Heart right ventricle (tissue), 16 donors: Measurements from ENCODE around the gene OSGEPL1. TPM values are rescaled to one million over a fixed set of nuclear protein-coding genes. Genes with fewer than 3 reads are reported as not detected.
A peak's percentile ranks its signal among the peaks of the same experiment; 100 is the strongest.

Experiments used
- ATAC-seq, 8 donors: fragments of 200-7000 bp; cut with Tn5 transposase; one replicate each; pipeline ENCODE4 v1.9.1; 2020; ENCODE audit warnings: mild to moderate bottlenecking in 8 of 8, moderate library complexity in 8 of 8, moderate number of reproducible peaks in 1 of 8
- DNase-seq, 2 donors: peaks; one replicate each; pipeline ENCODE4 v3.0.0-alpha.2; 2020
- H3K27ac ChIP-seq, 10 donors: fragments of 200-600 bp; sonication (generic) in 2 of 10; one replicate each; pipeline versions ENCODE4 v1.5.0 to v1.8.0; 2020 to 2022; ENCODE audit warnings: mild to moderate bottlenecking in 3 of 10
- H3K27me3 ChIP-seq, 7 donors: fragments of 200-600 bp; one replicate each; pipeline ENCODE4 v1.8.0; 2021 to 2022; ENCODE audit warnings: mild to moderate bottlenecking in 2 of 7
- H3K36me3 ChIP-seq, 9 donors: fragments of 200-600 bp; sonication (generic) in 1 of 9; one replicate each; pipeline versions ENCODE4 v1.5.0 to v1.8.0; 2020 to 2022; ENCODE audit warnings: mild to moderate bottlenecking in 2 of 9
- H3K4me1 ChIP-seq, 9 donors: fragments of 200-600 bp; sonication (generic) in 1 of 9; one replicate each; pipeline versions ENCODE4 v1.5.0 to v1.8.0; 2020 to 2022; ENCODE audit warnings: mild to moderate bottlenecking in 4 of 9
- H3K4me3 ChIP-seq, 10 donors: fragments of 200-600 bp; sonication (generic) in 2 of 10; one replicate each; pipeline versions ENCODE4 v1.5.0 to v1.8.0; 2020 to 2022; ENCODE audit warnings: mild to moderate bottlenecking in 7 of 10, moderate library complexity in 2 of 10
- H3K9me3 ChIP-seq, 11 donors: fragments of 200-600 bp in 10 of 11; sonication (generic) in 2 of 11; one replicate each; pipeline versions ENCODE4 v1.5.0 to v1.8.0; 2013 to 2022; ENCODE audit warnings: mild to moderate bottlenecking in 2 of 11, control low read depth in 1 of 11, moderate library complexity in 1 of 11
- WGBS, 2 donors: extraction: QIAGEN DNeasy Blood & Tissue Kit; methylation state at CpG; one replicate each; pipeline ENCODE4 v1.1.7; 2013; ENCODE audit warnings: inconsistent platforms in 1 of 2; 5-methylcytosine and 5-hydroxymethylcytosine counted together
- intact Hi-C, 10 donors: fragments of 100-400 bp; cut with DNase I; formaldehyde crosslinking; loops; one replicate each; pipeline versions ENCODE4 v1.11.1 to v1.14.2; 2022
- polyA plus RNA-seq, 2 donors: library from polyadenylated mRNA; stranded (reverse); fragments of 200-250 nt; gene quantifications; one replicate each; pipeline ENCODE4 v1.2.3, GENCODE V29; 2013
- total RNA-seq, 10 donors: library from RNA; stranded (reverse); fragmentation: NEBNext Ultra II Directional in 3 of 10; extraction: Animal tissue kit (Norgen Biotek cat#: 25700) in 3 of 10; gene quantifications; one replicate each; pipeline versions ENCODE4 v1.2.1 to v1.2.4, GENCODE V29; 2021 to 2023
- TF ChIP-seq, protein P1 (sequence below), 9 donors: fragments of 200-600 bp; sonication (generic) in 2 of 9; IDR thresholded peaks; one replicate each; pipeline versions ENCODE4 v1.5.0 to v1.8.0; 2021 to 2022; ENCODE audit warnings: antibody characterized with exemption in 9 of 9, mild to moderate bottlenecking in 5 of 9, moderate library complexity in 1 of 9
- donor health status: Arrhythmogenic right ventricular cardiomyopathy.
- donor health status: ischemic (EF 13 %, LVEDD 7.1; RV severe dilation, severe dysfunction).
- donor health status: healthy with polysubstance abuse.
- donor health status: DM: no; HTN: yes; CAD: no.
- donor health status: DM: no; HTN: no; CAD: no.
- donor health status: ischemic (EF 25% LVEDD 6.9; RV normal size, moderate dysfunction).
- donor health status: ischemic (EF 25% LVEDD 5.7; RV mildly dilated, moderate dysfunction).
- donor health status: healthy.
- donor health status: DM: yes; HTN: yes; CAD: no.
- donor health status: Ischemic cardiomyopathy.
- donor health status: ischemic (EF 35%, LVEDD 5.7; RV mildly dilated, moderate dysfunction).
- donor health status: nonischemic (EF 11% LVEDD 7.7; RV severe dilation, severe dysfunction).
- donor health status: DM: yes; HTN: yes; CAD: no.
- donor health status: PGD.
- donor health status: ischemic (EF 29% LVEDD 5.4; RV normal size, mild dysfunction).
- donor health status: nonischemic (EF 23%, LVEDD 6.1; RV moderate dilation, normal function).

The OSGEPL1 gene
- total and polyA plus RNA-seq, 12 donors, result 3.9 to 14.1 (median 9.7) TPM

GRCh38 chr2:189794310-189794709, 31.7 kb upstream of the OSGEPL1 start:
- Histone ChIP-seq H3K27me3 (no peaks in the 10 kb centered on the region), H3K36me3 (peaks cover 0 to 81% (median 14%) of the 10 kb centered on the region in 9 donors), H3K9me3 (no peaks in the 10 kb centered on the region), H3K4me3 (no peak overlapping the region), H3K4me1 (peaks cover 0 to 15% (median 0%) of the 10 kb centered on the region in 9 donors), H3K27ac (no peak overlapping the region)
- intact Hi-C loops, result loop anchor here in 4 of 10 donors (10.0 kb wide), 2 partner anchors 270 to 280 kb away; partner anchors contain the start of gene MSTN (in 2 of the 4)
- DNase-seq (no peak), ATAC-seq (no peak)
- TF ChIP-seq, protein P1, sequence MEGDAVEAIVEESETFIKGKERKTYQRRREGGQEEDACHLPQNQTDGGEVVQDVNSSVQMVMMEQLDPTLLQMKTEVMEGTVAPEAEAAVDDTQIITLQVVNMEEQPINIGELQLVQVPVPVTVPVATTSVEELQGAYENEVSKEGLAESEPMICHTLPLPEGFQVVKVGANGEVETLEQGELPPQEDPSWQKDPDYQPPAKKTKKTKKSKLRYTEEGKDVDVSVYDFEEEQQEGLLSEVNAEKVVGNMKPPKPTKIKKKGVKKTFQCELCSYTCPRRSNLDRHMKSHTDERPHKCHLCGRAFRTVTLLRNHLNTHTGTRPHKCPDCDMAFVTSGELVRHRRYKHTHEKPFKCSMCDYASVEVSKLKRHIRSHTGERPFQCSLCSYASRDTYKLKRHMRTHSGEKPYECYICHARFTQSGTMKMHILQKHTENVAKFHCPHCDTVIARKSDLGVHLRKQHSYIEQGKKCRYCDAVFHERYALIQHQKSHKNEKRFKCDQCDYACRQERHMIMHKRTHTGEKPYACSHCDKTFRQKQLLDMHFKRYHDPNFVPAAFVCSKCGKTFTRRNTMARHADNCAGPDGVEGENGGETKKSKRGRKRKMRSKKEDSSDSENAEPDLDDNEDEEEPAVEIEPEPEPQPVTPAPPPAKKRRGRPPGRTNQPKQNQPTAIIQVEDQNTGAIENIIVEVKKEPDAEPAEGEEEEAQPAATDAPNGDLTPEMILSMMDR (IDR thresholded peaks at IDR 0.05), result no peak
- WGBS, 2 donors, result 97 to 98% methylated on average over 1 of the region's 1 CpG

DNA sequence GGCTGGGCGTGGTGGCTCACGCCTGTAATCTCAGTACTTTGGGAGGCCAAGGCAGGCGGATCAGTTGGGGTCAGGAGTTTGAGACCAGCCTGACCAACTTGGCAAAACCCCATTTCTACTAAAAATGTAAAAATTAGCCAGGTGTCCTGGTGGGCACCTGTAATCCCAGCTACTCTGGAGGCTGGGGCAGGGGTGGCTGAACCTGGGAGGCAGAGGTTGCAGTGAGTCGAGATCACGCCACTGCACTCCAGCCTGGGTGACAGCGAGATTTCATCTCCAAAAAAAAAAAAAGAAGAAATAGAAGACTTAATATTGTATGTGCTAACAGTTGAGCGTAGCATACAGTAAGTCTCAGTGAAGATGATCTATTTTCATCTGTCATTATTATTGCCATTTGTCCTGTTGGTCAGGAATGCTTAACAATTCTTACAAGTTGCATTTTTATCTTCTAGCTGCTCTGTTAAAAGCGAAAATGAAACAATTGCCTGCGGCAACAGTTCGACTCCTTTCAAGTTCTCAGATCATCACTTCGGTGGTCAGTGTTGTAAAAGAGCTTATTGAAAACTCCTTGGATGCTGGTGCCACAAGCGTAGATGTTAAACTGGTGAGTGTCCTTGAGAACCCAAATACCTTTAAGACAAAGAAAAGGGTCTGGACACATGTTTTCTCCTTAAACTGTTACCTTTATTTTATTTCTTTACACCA, 28.9 kb upstream of the OSGEPL1 start:
- TF ChIP-seq, protein P1 (IDR thresholded peaks at IDR 0.05), result no peak
- Histone ChIP-seq H3K27ac (peak overlapping the region in 1 of 10 donors; percentile 33), H3K4me3 (peak overlapping the region in 1 of 10 donors; percentile 11), H3K36me3 (peaks cover 0 to 72% (median 12%) of the 10 kb centered on the region in 9 donors), H3K9me3 (no peaks in the 10 kb centered on the region), H3K27me3 (no peaks in the 10 kb centered on the region), H3K4me1 (no peaks in the 10 kb centered on the region)
- intact Hi-C loops, result loop anchor here in 4 of 10 donors (10.0 kb wide), 2 partner anchors 273 to 283 kb away; partner anchors contain the start of gene MSTN (in 2 of the 4)
- 96% methylated on average over 12 of the region's 12 CpGs for WGBS, 2 donors
- DNase-seq (no peak), ATAC-seq (no peak)

DNA sequence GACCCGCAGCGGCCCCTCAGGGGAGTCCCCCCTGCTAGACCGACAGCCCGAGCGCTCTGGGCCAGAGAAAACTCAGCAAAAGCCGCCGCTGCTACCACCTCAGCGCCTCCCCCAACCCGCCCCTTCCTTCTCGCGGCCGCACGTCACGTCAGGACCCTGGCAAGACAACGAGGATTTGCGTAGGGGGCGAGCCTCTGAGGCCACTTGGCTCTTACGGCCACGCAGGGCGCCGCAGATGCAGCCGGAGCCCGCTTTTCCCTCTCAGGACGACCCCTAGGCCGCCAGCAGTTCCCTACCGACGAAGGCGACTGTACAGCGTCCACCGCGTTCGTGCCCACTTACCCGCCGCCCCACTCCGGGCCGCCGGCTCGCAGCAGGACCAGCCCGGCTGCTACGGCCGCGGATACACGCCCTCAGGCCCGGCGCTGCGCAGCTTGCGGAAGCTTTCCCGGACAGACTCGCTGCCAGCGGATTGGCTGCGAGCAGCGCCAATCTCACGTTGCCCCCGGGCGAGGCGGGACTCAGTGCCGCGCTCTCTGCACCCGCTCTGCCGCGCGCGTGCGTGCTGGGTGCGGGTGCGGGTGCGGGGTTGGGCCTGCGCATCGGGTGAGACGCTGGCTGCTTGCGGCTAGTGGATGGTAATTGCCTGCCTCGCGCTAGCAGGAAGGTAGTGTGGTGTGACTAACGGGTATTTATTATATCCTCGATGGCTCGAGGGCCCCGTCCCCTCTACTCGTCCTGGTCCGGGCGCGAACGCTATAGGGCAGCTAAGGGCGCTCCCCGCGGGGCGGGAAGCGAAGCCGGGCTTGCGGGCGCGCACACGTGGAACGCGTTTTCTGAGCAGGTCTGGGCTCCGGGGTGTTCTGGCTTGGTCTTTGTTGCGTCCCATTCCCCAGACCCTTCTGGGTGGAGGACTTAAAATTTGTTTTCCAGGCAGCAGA, 21.6 kb upstream of the OSGEPL1 start, which contains the start of the genes ORMDL1 and PMS1:
ORMDL1 (minus strand) TSS at position 413 of the 941 bp plus-strand sequence. CDS start 1,744 bp downstream, outside the sequence.
PMS1 (plus strand) TSS at position 524 of the 941 bp plus-strand sequence. CDS start 7,360 bp downstream, outside the sequence.
- peaks cover 7 to 55% (median 38%) of the 10 kb centered on the region in 9 donors for H3K4me1 ChIP-seq
- no peaks in the 10 kb centered on the region for H3K9me3 ChIP-seq
- ATAC-seq, result peak; percentile 99 to 100 (median 99)
- intact Hi-C loops, result loop anchor here in 3 of 10 donors (1.0 to 2.0 kb wide), 3 partner anchors 21 to 22 kb away; partner anchors contain the start of gene OSGEPL1 (in 2 of the 3)
- H3K27ac ChIP-seq, result peak within 1 kb of the TSS; percentile 83 to 98 (median 96)
- peak; percentile 95 to 97 for DNase-seq
- WGBS, 2 donors, result 0% methylated on average over 96 of the region's 96 CpGs
- H3K4me3 ChIP-seq, result peak within 1 kb of the TSS; percentile 51 to 91 (median 78)
- TF ChIP-seq, protein P1 (IDR thresholded peaks at IDR 0.05), result no peak
- no peaks in the 10 kb centered on the region for H3K27me3 ChIP-seq
- H3K36me3 ChIP-seq, result peaks cover 0 to 47% (median 12%) of the 10 kb centered on the region in 9 donors
